Stimulated activated CD4-positive, alpha-beta T cell treated with anti-CD3 and anti-CD28 coated beads, Interleukin-12 subunit alpha, Interleukin-12 subunit beta, amount 100 ng/mL, for 4 hours (primary cell): ENCODE results near the gene SPATA46.
"Not testable (repeated sequence)": the region's sequence is repeated elsewhere in the genome, so short reads cannot be mapped to it uniquely, and the experiment has no call there.

Experiments
- DNase-seq: peaks from one replicate; pipeline ENCODE4 v3.0.0-alpha.2; 2020

Gene SPATA46, protein sequence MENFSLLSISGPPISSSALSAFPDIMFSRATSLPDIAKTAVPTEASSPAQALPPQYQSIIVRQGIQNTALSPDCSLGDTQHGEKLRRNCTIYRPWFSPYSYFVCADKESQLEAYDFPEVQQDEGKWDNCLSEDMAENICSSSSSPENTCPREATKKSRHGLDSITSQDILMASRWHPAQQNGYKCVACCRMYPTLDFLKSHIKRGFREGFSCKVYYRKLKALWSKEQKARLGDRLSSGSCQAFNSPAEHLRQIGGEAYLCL

DNA sequence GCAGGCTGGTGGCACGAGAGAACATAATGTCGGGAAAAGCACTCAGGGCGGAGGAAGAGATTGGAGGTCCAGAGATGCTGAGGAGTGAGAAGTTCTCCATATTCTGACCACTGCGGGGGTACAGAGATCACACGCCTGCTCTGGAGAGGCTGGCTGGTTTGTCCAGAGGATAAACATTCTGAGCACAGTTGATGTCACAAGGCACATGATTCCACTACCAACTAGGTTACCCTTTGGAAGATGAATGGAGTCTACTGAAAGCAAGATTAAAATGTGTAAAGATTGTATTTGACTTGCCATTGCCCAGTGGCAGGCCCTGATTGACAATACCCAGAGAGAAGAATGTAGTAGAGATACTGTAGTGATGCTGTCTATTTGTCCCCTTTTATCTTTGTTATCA is at the start of gene SPATA46:
Gene SPATA46, minus strand, starts transcription at position 164 of the 400 bp plus-strand sequence. Its CDS starts 64 bp downstream, at position 100.
- no peak for DNase-seq

DNA sequence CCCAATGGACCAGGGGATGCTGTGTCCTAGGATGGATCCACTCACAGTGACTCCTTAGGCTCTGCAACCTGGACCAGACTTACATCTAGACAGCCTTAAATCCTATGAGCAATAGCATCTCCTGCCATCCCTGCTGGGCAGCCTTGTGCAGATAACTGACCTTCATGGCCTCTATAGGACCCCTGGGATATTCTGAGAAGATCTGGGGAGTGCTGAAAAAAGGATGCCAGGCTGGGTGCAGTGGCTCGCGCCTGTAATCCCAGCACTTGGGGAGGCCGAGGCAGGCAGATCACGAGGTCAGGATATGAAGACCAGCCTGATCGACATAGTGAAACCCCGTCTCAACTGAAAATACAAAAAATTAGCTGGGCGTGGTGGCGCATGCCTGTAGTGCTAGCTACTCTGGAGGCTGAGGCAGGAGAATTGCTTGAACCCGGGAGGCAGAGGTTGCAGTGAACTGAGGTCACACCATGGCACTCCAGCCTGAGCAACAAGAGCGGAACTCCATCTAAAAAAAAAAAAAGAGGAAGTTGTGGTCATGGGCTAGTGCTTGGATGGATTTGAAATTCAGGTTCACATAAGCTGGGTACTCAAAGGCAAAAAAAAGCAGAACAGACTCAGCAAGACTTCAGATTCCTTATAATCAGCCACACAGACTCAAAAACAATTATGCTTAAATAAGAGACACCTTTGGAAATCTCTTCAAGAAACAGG is 46.2 kb upstream of the SPATA46 start:
- no peak for DNase-seq

GRCh38 chr1:162421258-162422164 is 44.9 kb upstream of the SPATA46 start:
- DNase-seq = no peak

GRCh38 chr1:162420120-162420519 is 43.5 kb upstream of the SPATA46 start:
- DNase-seq = no peak

DNA sequence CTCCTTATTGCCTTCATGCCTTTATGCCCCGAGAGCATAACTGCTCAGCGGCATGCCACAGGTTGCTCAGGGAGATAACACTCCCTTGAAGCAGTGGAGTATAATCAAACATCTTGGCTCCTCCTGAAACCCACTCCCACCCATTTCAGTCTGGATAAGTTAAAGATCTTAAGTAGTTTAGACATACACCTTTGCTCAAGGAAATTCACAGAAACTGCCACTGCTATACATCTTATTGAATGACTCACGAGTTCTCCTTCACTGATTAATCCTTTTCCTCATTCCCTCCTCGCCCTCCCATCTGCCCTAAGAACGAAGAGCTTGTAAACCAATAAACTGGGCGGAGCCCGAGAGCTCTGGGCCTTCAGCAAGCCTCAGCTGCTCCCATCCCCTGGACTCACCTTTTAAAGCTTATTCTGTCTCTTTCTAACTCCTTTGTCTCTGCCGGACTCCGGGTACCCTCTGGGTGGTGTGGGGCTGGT is 42.8 kb upstream of the SPATA46 start:
- not testable (repeated sequence) for DNase-seq

DNA sequence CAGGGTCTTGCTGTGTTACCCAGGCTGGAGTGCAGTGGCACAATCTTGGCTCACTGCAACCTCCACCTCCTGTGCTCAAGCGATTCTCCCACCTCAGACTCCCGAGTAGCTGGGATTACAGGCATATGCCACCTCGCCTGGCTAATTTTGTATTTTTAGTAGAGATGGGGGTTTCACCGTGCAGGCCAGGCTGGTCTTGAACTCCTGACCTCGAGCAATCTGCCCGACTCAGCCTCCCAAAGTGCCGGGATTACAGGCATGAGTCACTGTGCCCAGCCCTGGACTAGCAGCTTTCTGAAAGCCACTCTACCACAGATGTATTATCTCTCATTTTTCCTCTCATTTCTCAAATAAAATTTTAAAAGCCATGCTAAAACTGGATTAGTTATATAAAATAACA is 41.9 kb upstream of the SPATA46 start:
- DNase-seq = not testable (repeated sequence)

DNA sequence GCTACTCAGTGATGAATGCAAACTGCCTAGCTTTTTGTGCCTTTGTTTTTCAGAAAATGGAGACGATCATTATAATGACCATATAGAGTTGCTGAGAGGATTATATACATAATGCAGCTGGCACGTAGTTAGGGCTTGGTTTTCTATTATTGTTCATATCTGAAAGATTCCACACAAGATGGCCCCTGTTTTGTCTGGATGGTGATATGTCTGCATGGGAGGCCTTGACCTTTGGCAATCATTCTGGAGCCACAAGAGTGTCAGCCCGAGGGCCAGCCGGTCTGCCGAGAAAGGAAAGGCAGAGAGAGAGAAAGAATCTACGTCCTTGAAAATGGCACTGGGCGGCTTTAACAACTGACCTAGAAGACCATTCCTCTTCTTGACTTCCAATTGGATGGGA is 41.0 kb upstream of the SPATA46 start:
- DNase-seq = no peak

DNA sequence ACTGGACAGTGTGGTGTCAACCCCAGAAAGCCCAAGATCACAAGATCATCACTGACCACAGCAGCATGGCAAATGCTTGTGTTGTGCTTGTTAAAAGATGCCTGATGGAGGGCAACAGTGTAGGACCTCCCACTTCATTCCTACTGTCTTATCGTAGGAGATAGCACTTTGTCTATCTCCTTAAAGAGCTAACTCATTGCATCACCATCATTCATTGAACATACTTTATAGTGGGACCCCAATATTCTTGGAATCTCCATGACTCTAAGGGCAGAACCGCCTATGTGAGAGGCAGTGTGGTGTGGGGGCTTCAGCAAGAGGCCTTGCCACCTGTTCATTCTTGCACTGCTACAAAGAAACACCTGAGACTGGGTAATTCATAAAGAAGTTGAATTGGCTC is 40.3 kb upstream of the SPATA46 start:
- DNase-seq = no peak

- DNase-seq = no peak
Measured at GRCh38 chr1:162416215-162416614, 39.6 kb upstream of the SPATA46 start.

DNA sequence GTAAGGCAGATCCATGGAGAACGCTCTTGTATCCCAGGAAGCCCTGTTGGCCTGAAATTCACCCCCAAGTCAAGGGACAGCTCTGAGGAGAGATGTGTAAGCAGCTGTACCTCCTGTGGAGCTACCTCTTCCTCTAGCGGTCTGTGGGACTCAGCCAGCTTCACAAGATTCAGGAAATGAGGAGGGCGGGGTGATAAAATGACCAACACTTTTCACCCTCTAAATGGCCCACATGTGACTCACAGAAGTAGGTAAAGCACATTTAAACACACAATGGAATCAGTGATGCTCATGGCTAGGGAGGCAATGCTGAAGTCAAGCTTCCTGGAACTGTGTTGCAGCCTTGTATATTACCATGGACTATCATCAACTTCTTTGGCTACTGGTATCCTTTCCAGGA is 35.3 kb upstream of the SPATA46 start, which contains the start of gene SH2D1B:
Gene SH2D1B, minus strand, starts transcription at position 135 of the 400 bp plus-strand sequence. Its CDS starts 120 bp downstream, at position 15.
- no peak for DNase-seq

DNA sequence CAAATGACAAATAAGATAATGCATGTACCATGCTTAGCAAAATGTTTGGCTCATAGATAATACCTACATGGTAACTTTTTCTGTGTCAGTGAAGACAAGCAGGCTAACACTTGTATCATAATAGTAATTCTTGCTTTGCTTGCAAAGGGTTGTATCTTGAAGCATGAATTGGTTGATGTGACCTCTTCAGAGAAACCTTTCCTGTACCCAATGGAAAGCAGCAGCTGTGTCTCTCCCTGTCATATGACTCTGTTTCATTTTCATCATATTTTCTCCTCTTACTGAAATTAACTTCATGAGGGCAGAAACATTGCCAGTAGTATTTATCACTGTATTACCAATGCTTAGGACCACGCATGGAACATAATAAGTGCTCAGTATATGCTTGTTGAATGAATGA is 30.9 kb upstream of the SPATA46 start:
- no peak for DNase-seq

GRCh38 chr1:162406811-162407210 is 30.2 kb upstream of the SPATA46 start:
- DNase-seq = no peak

DNA sequence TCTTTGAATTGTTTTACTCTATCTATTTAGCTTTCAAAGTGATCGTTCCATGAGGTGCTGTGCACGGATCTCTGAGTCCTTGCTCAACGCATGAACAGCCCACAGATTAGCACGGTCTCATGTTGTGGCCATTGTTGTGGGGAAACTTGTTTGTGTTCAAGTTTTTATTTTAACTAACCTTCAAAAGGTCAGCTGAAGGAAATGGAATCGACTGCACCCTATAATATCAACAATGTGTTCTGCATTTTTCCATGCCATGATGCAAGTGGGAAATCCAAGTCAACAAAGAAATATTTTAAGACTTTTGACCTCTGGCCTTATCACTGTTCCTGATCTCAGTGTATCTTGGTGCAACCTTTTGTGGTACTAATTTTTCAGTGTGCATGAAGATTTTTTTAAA is 29.1 kb upstream of the SPATA46 start:
- DNase-seq = no peak

GRCh38 chr1:162404550-162405160 is 28.0 kb upstream of the SPATA46 start:
- DNase-seq = no peak

DNA sequence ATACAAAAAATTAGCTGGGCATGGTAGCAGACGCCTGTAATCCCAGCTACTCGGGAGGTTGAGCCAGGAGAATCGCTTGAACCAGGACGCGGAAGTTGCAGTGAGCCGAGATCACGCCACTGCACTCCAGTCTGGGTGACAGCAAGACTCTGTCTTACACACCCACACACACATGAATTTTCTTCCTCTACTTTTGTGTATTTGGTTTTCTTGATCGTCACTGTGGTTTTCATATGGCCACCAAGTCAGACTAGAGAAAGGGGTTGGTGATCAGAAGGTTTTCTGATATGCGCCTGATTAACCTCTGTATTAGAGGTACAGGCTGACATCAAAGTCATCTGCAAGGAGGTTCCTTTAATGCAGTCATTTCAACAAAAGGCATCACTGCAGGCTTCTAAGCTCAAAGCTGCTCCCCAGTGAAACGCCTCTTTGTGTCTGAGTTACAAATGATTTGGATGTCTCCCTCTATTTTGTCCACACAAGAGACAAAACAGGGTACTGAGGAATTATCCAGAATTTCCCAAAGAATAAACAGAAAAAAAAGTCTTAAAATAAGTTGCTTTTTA is 24.2 kb upstream of the SPATA46 start:
- no peak for DNase-seq

- no peak for DNase-seq
Measured at GRCh38 chr1:162398999-162399580, 22.4 kb upstream of the SPATA46 start.

GRCh38 chr1:162397943-162398560 is 21.4 kb upstream of the SPATA46 start:
- DNase-seq = no peak

GRCh38 chr1:162397039-162397448 is 20.4 kb upstream of the SPATA46 start:
- no peak for DNase-seq

DNA sequence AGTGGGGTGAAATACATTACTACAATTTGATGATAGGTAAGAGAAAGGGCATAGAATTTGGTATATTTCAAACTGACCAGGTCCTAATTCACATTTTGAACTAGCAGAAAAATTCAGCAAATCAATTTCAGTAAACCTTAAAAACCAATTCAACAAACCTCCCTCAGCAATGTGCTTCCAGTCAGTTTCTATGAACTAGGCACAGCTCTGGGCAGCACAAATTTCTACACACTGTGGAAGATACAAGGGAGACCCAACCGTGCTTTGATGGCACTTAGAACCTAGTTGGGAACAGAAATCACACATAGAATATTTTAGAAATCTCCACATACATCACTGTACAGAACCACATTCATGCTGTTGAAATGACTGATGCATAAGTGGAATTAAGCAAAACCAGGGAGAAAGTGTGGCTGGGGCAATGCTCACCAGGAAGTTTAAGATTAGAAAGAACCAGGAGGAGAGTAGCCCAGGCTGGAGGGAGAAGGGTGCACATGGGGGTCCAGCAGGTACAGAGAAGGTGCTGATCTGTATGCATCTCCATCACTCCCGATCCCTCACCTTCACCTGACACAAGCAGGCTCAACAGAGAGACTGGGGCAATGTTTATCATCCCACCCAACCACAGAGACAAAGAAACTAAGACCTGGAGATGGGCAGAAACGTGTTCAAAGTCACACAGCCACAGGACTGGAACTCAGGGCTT is 19.7 kb upstream of the SPATA46 start:
- DNase-seq = no peak

GRCh38 chr1:162391790-162392563 is 15.3 kb upstream of the SPATA46 start:
- no peak for DNase-seq
